ENCODE data around the gene SBF2.
"Not testable (repeated sequence)": the region's sequence is repeated elsewhere in the genome, so short reads cannot be mapped to it uniquely, and the experiment has no call there.

DNA sequence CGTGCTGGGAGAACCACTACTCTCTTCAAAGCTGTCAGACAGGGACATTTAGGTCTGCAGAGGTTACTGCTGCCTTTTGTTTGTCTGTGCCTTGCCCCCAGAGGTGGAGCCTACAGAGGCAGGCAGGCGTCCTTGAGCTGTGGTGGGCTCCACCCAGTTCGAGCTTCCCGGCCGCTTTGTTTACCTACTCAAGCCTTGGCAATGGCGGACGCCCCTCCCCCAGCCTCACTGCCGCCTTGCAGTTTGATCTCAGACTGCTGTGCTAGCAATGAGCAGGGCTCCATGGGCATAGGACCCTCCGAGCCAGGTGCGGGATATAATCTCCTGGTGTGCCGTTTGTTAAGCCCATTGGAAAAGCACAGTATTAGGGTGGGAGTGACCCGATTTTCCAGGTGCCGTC lies 62.2 kb downstream of the SBF2 start:
- TF ChIP-seq, protein P1, sequence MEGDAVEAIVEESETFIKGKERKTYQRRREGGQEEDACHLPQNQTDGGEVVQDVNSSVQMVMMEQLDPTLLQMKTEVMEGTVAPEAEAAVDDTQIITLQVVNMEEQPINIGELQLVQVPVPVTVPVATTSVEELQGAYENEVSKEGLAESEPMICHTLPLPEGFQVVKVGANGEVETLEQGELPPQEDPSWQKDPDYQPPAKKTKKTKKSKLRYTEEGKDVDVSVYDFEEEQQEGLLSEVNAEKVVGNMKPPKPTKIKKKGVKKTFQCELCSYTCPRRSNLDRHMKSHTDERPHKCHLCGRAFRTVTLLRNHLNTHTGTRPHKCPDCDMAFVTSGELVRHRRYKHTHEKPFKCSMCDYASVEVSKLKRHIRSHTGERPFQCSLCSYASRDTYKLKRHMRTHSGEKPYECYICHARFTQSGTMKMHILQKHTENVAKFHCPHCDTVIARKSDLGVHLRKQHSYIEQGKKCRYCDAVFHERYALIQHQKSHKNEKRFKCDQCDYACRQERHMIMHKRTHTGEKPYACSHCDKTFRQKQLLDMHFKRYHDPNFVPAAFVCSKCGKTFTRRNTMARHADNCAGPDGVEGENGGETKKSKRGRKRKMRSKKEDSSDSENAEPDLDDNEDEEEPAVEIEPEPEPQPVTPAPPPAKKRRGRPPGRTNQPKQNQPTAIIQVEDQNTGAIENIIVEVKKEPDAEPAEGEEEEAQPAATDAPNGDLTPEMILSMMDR (IDR thresholded peaks at IDR 0.05): not testable (repeated sequence)
- TF ChIP-seq POLR2A (IDR thresholded peaks at IDR 0.05; ENCODE audit: low read depth): not testable (repeated sequence)
